C4-2B (cell line): ENCODE results near the gene PRPF18.

Source experiments
- H3K27ac ChIP-seq: fragments of 450-650 bp; 2 replicates; pipeline ENCODE4 v1.5.1; 2017
- ZFX ChIP-seq: fragments of 450-650 bp; IDR thresholded peaks from 2 replicates; pipeline ENCODE4 v1.6.1; 2017
- TF ChIP-seq, protein P1 (sequence below): fragments of 450-650 bp; conservative IDR thresholded peaks from 2 replicates; pipeline ENCODE4 v1.5.1; 2017; ENCODE audit warnings: mild to moderate bottlenecking

PRPF18 gene

GRCh38 chr10:13670311-13670710 is 83.5 kb downstream of the PRPF18 start:
- no peak overlapping the region for H3K27ac ChIP-seq
- TF ChIP-seq ZFX = no peak
- TF ChIP-seq, protein P1, sequence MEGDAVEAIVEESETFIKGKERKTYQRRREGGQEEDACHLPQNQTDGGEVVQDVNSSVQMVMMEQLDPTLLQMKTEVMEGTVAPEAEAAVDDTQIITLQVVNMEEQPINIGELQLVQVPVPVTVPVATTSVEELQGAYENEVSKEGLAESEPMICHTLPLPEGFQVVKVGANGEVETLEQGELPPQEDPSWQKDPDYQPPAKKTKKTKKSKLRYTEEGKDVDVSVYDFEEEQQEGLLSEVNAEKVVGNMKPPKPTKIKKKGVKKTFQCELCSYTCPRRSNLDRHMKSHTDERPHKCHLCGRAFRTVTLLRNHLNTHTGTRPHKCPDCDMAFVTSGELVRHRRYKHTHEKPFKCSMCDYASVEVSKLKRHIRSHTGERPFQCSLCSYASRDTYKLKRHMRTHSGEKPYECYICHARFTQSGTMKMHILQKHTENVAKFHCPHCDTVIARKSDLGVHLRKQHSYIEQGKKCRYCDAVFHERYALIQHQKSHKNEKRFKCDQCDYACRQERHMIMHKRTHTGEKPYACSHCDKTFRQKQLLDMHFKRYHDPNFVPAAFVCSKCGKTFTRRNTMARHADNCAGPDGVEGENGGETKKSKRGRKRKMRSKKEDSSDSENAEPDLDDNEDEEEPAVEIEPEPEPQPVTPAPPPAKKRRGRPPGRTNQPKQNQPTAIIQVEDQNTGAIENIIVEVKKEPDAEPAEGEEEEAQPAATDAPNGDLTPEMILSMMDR = no peak

- TF ChIP-seq, protein P1 = no peak
- TF ChIP-seq ZFX = no peak
- H3K27ac ChIP-seq = no peak overlapping the region
Observed at GRCh38 chr10:13671904-13672303, 85.1 kb downstream of the PRPF18 start.

DNA sequence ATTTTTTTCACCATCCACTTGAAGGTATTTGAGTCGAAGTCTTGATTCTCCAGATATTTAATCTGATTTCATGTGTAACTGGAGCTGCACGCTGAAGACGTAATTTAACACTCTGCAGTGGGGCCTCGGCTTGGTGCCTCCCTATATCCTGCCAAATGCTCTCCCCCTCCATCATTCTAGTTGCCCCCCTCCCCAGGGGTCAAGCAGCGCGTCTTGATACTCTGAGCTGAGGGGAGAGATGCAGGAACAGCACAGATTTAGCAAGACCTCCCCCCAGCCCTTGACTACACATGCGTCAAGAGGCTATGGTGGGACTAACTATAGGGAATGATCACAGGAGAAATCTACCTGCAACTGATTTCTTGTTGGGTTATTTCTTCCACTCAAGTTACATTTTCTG is 85.8 kb downstream of the PRPF18 start:
- TF ChIP-seq ZFX = no peak
- TF ChIP-seq, protein P1 = no peak
- no peak overlapping the region for H3K27ac ChIP-seq

GRCh38 chr10:13673156-13673555 is 86.4 kb downstream of the PRPF18 start:
- H3K27ac ChIP-seq = no peak overlapping the region

GRCh38 chr10:13674645-13675588 is 88.2 kb downstream of the PRPF18 start:
- H3K27ac ChIP-seq = no peak overlapping the region
- no peak for TF ChIP-seq ZFX
- TF ChIP-seq, protein P1 = no peak

More at GRCh38 chr10:13673156-13673555, 86.4 kb downstream of the PRPF18 start:
- TF ChIP-seq, protein P1 = no peak
- no peak for TF ChIP-seq ZFX

DNA sequence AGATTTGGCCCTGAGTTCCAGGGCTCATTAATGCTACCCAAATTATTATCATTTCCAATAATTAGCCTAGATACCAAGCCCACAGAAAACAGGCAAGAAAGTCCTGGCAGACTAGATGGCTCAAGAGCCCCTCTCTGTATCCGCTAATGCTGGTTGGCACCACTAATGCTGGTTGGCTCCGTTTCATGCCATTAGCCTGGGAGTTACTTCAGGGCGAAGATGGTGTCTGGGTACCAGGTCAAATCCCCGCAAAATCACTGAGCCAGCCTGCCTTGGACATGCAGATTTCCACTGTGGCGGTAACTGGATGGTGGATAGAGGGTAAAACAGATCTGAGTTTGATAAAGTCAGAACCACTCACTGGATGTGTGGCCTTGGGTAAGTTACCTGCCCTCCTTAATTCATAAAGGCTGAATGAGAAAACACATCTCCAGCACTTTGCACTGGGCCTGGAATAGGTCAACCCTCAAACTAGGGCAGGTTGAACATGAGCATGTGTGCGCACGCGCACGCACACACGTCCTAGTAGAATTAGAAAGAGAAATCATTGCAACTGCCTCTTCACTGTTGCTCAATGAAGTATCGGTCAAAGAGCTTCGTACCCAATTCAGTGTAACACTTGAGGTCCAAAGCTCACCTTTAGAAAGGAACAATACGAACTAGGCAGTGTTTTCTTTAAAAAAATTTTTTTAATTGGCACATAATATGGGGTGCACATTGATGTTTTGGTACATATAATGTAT is 91.5 kb downstream of the PRPF18 start:
- TF ChIP-seq, protein P1 = no peak
- TF ChIP-seq ZFX = no peak
- no peak overlapping the region for H3K27ac ChIP-seq
